Right lobe of liver (tissue), 6 donors: ENCODE data around the gene AIFM2. TPM values are rescaled to one million over a fixed set of nuclear protein-coding genes. Genes with fewer than 3 reads are reported as not detected.

Source experiments
- ATAC-seq, 4 donors: fragments of 200-7000 bp; cut with Tn5 transposase; one replicate each; pipeline ENCODE4 v1.9.1; 2020; ENCODE audit warnings: mild to moderate bottlenecking in 4 of 4, moderate library complexity in 4 of 4
- DNase-seq, 3 donors: peaks; one replicate each; pipeline ENCODE4 v3.0.0-alpha.2; 2020
- H3K27ac ChIP-seq, 3 donors: fragments of 200-600 bp; one replicate each; pipeline ENCODE4 v1.8.0; 2022
- H3K27me3 ChIP-seq, 2 donors: fragments of 200-600 bp; one replicate each; pipeline ENCODE4 v1.8.0; 2022
- H3K36me3 ChIP-seq, 4 donors: fragments of 200-600 bp; sonication (generic) in 1 of 4; one replicate each; pipeline versions ENCODE4 v1.5.1 to v1.8.0; 2017 to 2022; ENCODE audit warnings: control low read depth in 1 of 4
- H3K4me1 ChIP-seq, 4 donors: fragments of 200-600 bp; sonication (generic) in 1 of 4; one replicate each; pipeline versions ENCODE4 v1.5.1 to v1.8.0; 2017 to 2022; ENCODE audit warnings: control low read depth in 1 of 4
- H3K4me3 ChIP-seq, 3 donors: fragments of 200-600 bp; one replicate each; pipeline ENCODE4 v1.8.0; 2022
- H3K9me3 ChIP-seq, 4 donors: fragments of 200-600 bp; sonication (generic) in 1 of 4; one replicate each; pipeline versions ENCODE4 v1.5.1 to v1.8.0; 2017 to 2022; ENCODE audit warnings: control low read depth in 1 of 4
- CTCF ChIP-seq, 4 donors: fragments of 200-600 bp in 3 of 4; fragments of 450-650 bp in 1 of 4; IDR thresholded peaks; one replicate each; pipeline versions ENCODE4 v1.5.1 to v1.8.0; 2016 to 2022; ENCODE audit warnings: antibody characterized with exemption in 4 of 4, mild to moderate bottlenecking in 2 of 4
- POLR2A ChIP-seq: fragments of 450-650 bp; IDR thresholded peaks from one replicate; pipeline ENCODE4 v1.6.1; 2017; ENCODE audit warnings: antibody characterized with exemption, mild to moderate bottlenecking
- WGBS: methylation state at CpG from one replicate; pipeline ENCODE4 v1.1.6; 2018; ENCODE audit warnings: low coverage, low lambda C conversion rate; ENCODE audit not compliant: insufficient coverage; ENCODE audit errors: missing lambda C conversion rate; 5-methylcytosine and 5-hydroxymethylcytosine counted together
- intact Hi-C, 2 donors: fragments of 100-400 bp; cut with DNase I; formaldehyde crosslinking; loops; one replicate each; pipeline versions ENCODE4 v1.11.2 to v1.14.1; 2022
- total RNA-seq, 6 experiments: library from RNA; depleted of rRNA in 2 of 6; stranded (reverse); fragments of >200 nt in 2 of 6; fragmentation: NEBNext Ultra II Directional in 3 of 6; extraction: Animal tissue kit (Norgen Biotek cat#: 25700) in 3 of 6; gene quantifications; one replicate each; pipeline versions ENCODE4 v1.1.0 to v1.2.4, GENCODE V29; 2016 to 2023
- donor health status: DM: no; HTN: yes; CAD: no.
- donor health status: DM: no; HTN: no; CAD: no.
- donor health status: DM: no; HTN: no; CAD: no.
- donor health status: DM: no; HTN: yes; CAD: no.
- donor health status: DM: no; HTN: yes; CAD: no.

Gene AIFM2
- total RNA-seq, 6 experiments from 2014 or later = 11.4 to 23.3 (median 18.2) TPM

DNA sequence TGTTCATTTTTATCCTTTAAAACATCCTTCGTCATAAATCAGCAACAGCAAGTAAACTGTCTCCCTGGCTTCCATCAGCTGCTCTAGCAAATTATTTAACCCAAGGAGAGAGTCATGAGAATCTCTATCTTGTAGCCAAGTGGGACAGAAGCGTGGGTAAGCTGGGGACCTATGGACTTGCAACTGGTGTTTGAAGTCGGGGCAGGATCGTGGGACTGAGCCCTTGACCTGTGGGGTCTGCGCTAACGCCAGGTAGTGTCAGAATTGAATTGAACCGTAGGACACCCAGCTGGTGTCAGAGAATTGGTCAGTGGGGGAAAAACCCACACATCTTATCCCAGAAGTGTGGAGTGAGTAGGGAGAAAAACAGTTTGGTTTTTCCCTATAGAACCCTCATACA lies 13.4 kb downstream of the AIFM2 start:
- Histone ChIP-seq H3K36me3 (peaks cover 0 to 67% (median 12%) of the 10 kb centered on the region in 4 donors), H3K27ac (no peak overlapping the region), H3K4me1 (peaks cover 0 to 2% (median 0%) of the 10 kb centered on the region in 4 donors), H3K27me3 (no peaks in the 10 kb centered on the region), H3K9me3 (no peaks in the 10 kb centered on the region), H3K4me3 (no peak overlapping the region)
- 92% methylated on average over 7 of the region's 7 CpGs for WGBS
- intact Hi-C loops = no loop called here
- no peak for TF ChIP-seq POLR2A
- ATAC-seq = no peak
- DNase-seq = no peak

- Histone ChIP-seq H3K27ac (no peak overlapping the region), H3K9me3 (no peaks in the 10 kb centered on the region), H3K36me3 (peaks cover 0 to 77% (median 14%) of the 10 kb centered on the region in 4 donors), H3K27me3 (no peaks in the 10 kb centered on the region), H3K4me1 (peaks cover 0 to 2% (median 0%) of the 10 kb centered on the region in 4 donors), H3K4me3 (no peak overlapping the region)
- peak in 1 of 4 donors; percentile 29 for ATAC-seq
- intact Hi-C loops = no loop called here
- 32% methylated on average over 3 of the region's 3 CpGs for WGBS
- no peak for TF ChIP-seq CTCF (IDR thresholded peaks at IDR 0.05)
- no peak for TF ChIP-seq POLR2A
- no peak for DNase-seq
Measured at GRCh38 chr10:70118196-70118595, 14.4 kb downstream of the AIFM2 start.

DNA sequence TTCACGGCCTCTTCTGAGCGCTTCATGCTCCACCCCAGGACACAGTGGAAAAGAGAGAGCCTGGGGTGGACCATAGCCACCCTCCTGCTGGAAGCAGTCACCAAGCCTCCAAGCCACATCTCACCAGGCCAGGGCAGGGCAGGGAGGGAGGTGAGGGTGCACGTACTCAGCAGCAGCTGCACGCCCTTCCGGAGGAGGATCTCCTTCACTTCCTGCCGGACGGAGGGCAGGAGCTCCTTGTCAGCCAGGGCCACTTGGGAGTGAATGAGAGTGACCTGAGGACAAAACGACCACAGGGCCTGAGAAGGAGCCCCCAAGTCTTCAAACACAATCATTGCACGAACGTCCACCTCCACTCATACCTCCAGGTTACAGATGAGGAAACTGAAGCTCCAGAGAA lies 15.0 kb downstream of the AIFM2 start:
- Histone ChIP-seq H3K9me3 (no peaks in the 10 kb centered on the region), H3K36me3 (peaks cover 0 to 77% (median 15%) of the 10 kb centered on the region in 4 donors), H3K4me1 (peaks cover 0 to 2% (median 0%) of the 10 kb centered on the region in 4 donors), H3K4me3 (no peak overlapping the region), H3K27ac (no peak overlapping the region), H3K27me3 (no peaks in the 10 kb centered on the region)
- TF ChIP-seq POLR2A (no peak), CTCF (IDR thresholded peaks at IDR 0.05) (no peak)
- intact Hi-C loops = no loop called here
- WGBS = 82% methylated on average over 3 of the region's 10 CpGs
- ATAC-seq (peak in 1 of 4 donors; percentile 10), DNase-seq (no peak)

DNA sequence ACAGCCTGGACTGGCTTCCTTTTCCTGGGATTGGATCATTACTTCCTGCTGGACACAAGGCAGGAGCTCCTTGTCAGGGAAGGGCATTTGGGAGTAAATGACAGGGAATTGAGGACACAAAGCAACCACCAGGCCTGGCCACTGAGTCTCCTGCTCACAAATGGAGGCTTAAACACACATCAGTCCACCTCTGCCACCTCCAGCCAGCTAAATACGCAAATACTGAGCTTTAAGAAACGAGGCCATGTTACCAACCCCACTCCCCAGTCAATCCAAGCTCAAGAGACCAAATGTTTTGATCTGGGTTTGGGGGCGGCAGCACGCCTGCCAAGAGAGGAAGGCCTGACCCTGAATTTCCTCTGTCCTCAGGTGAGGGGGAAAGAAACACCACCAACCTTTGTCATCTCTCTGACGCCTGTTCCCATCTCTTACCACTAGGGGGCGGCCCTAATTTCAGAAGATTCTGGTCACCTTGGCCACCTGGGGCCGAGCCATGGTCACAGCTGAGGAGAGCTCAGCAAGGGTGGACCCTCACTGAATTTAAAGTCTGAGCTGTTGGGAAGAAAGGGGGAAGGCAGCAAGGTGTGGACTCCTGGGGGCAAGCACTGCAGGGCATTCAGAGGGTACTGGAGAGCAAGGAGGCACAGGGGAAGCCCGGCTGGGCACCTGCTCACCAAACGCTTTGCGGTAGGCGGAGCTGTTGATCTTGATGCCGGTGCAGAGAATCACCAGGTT lies 16.5 kb downstream of the AIFM2 start:
- peak; percentile 71 to 85 (median 84) for ATAC-seq
- Histone ChIP-seq H3K27me3 (no peaks in the 10 kb centered on the region), H3K4me1 (peaks cover 0 to 2% (median 0%) of the 10 kb centered on the region in 4 donors), H3K9me3 (no peaks in the 10 kb centered on the region), H3K4me3 (no peak overlapping the region), H3K36me3 (peaks cover 0 to 77% (median 16%) of the 10 kb centered on the region in 4 donors), H3K27ac (no peak overlapping the region)
- peak in 2 of 3 donors; percentile 34 to 60 for DNase-seq
- TF ChIP-seq POLR2A (no peak), CTCF (IDR thresholded peaks at IDR 0.05) (peak; percentile 71 to 94 (median 84))
- intact Hi-C loops = no loop called here
- WGBS = 36% methylated on average over 11 of the region's 12 CpGs

- DNase-seq = no peak
Measured at GRCh38 chr10:70114902-70115301, 17.7 kb downstream of the AIFM2 start.

More at GRCh38 chr10:70114902-70115301, 17.7 kb downstream of the AIFM2 start:
- Histone ChIP-seq H3K9me3 (no peaks in the 10 kb centered on the region), H3K36me3 (peaks cover 0 to 65% (median 14%) of the 10 kb centered on the region in 4 donors), H3K27ac (no peak overlapping the region), H3K27me3 (no peaks in the 10 kb centered on the region), H3K4me1 (peaks cover 0 to 7% (median 4%) of the 10 kb centered on the region in 4 donors), H3K4me3 (no peak overlapping the region)
- intact Hi-C loops = no loop called here
- 88% methylated on average over 6 of the region's 15 CpGs for WGBS
- TF ChIP-seq POLR2A (no peak), CTCF (IDR thresholded peaks at IDR 0.05) (no peak)
- no peak for ATAC-seq
